ENCODE measurements around the gene TOMM5. TPM values are rescaled to one million over a fixed set of nuclear protein-coding genes. Genes with fewer than 3 reads are reported as not detected.

The TOMM5 gene
- total and polyA plus RNA-seq, 2 of the 13 experiments (the other 11 are each of a cell fraction or from before 2014, with no cell fraction given) = 147 to 315 TPM

- TF ChIP-seq GMEB2 (CRISPR knock-in tag; IDR thresholded peaks at IDR 0.05; ENCODE audit: low read depth) = peak; percentile 29; the same call in 1 of the 2 replicates
- peak; percentile 97 for TF ChIP-seq THAP9 (CRISPR knock-in tag; IDR thresholded peaks at IDR 0.05; ENCODE audit: borderline replicate concordance)
- TF ChIP-seq MYNN (CRISPR knock-in tag; IDR thresholded peaks at IDR 0.05; ENCODE audit: low read depth) = 0 out of 2 replicates have a peak, but pooled peaks have one; percentile 59
- TF ChIP-seq MAX (IDR thresholded peaks at IDR 0.05) = peak; percentile 90
- peak; percentile 83 for TF ChIP-seq FOXO1 (CRISPR knock-in tag; IDR thresholded peaks at IDR 0.05)
- no peak for TF ChIP-seq NR1H2 (CRISPR knock-in tag; IDR thresholded peaks at IDR 0.05; ENCODE audit: borderline replicate concordance, low read depth)
- TF ChIP-seq AGO2 (optimal IDR thresholded peaks at IDR 0.05; ENCODE audit: low read depth, low read length) = peak; percentile 57
- peak; percentile 93 for TF ChIP-seq SALL2 (CRISPR knock-in tag; IDR thresholded peaks at IDR 0.05)
- TF ChIP-seq SOX5 (CRISPR knock-in tag; IDR thresholded peaks at IDR 0.05; ENCODE audit: borderline replicate concordance) = peak; percentile 61
- 0 out of 2 replicates have a peak, but pooled peaks have one; percentile 86 for TF ChIP-seq MZF1 (CRISPR knock-in tag; IDR thresholded peaks at IDR 0.05; ENCODE audit: borderline replicate concordance)
- TF ChIP-seq NFATC3 (CRISPR knock-in tag; IDR thresholded peaks at IDR 0.05) = peak; percentile 81
- TF ChIP-seq POLR2G (IDR thresholded peaks at IDR 0.05; ENCODE audit: low read depth, low read length) = peak; percentile 96
- TF ChIP-seq FLYWCH1 (CRISPR knock-in tag; IDR thresholded peaks at IDR 0.05) = no peak
- 0 out of 2 replicates have a peak, but pooled peaks have one; percentile 69 for TF ChIP-seq ZBTB33 (CRISPR knock-in tag; IDR thresholded peaks at IDR 0.05)
- TF ChIP-seq ATAD3A (CRISPR knock-in tag; IDR thresholded peaks at IDR 0.05) = 0 out of 2 replicates have a peak, but pooled peaks have one; percentile 25
- peak; percentile 88 for TF ChIP-seq ZNF780A (CRISPR knock-in tag; IDR thresholded peaks at IDR 0.05)
- TF ChIP-seq ZNF724P (CRISPR knock-in tag; IDR thresholded peaks at IDR 0.05; ENCODE audit: borderline replicate concordance) = peak; percentile 91
- no peak for TF ChIP-seq EHMT2 (IDR thresholded peaks at IDR 0.05; ENCODE audit: borderline replicate concordance, low read depth, low read length)
- peak; percentile 92; the same call in 1 of the 2 replicates for TF ChIP-seq CBX5 (CRISPR knock-in tag; IDR thresholded peaks at IDR 0.05; ENCODE audit: borderline replicate concordance)
- TF ChIP-seq MLX (CRISPR knock-in tag; IDR thresholded peaks at IDR 0.05) = no peak
- TF ChIP-seq ZC3H4 (CRISPR knock-in tag; IDR thresholded peaks at IDR 0.05; ENCODE audit: borderline replicate concordance) = peak; percentile 71; the same call in 1 of the 2 replicates
- no peak for TF ChIP-seq POLR2AphosphoS2 (IDR thresholded peaks at IDR 0.05; ENCODE audit: low read depth, low read length)
Measured at GRCh38 chr9:37592108-37592951, at the start of gene TOMM5 (continued).

Measured in HepG2 (cell line).